IPS DF 6.9 (cell line): Measurements from ENCODE around the gene SLC25A10.

Experiments used
- DNase-seq: peaks from one replicate; pipeline ENCODE4 v3.0.0-alpha.2; 2013; ENCODE audit warnings: low read depth, low spot score
- H3K27ac ChIP-seq: one replicate; pipeline ENCODE4 v1.5.1; 2013; ENCODE audit warnings: low read length, control low read depth
- H3K27me3 ChIP-seq: 2 replicates; pipeline ENCODE4 v1.6.1; 2013; ENCODE audit warnings: mild to moderate bottlenecking, low read length; ENCODE audit not compliant: control insufficient read depth, insufficient read depth
- H3K36me3 ChIP-seq: 2 replicates; pipeline ENCODE4 v1.6.1; 2013; ENCODE audit warnings: low read length; ENCODE audit not compliant: control insufficient read depth, insufficient read depth
- H3K4me1 ChIP-seq: 2 replicates; pipeline ENCODE4 v1.6.1; 2013; ENCODE audit warnings: low read length; ENCODE audit not compliant: control insufficient read depth, insufficient read depth
- H3K4me3 ChIP-seq: 2 replicates; pipeline ENCODE4 v1.5.1; 2013; ENCODE audit warnings: mild to moderate bottlenecking, low read length
- H3K9me3 ChIP-seq: 2 replicates; pipeline ENCODE4 v1.6.1; 2013; ENCODE audit warnings: low read length, inconsistent platforms; ENCODE audit not compliant: control insufficient read depth, insufficient read depth
- WGBS: extraction: QIAGEN DNeasy Blood & Tissue Kit; methylation state at CpG from one replicate; pipeline ENCODE4 v1.1.7; 2013; ENCODE audit warnings: mixed read lengths, missing lambda C conversion rate; ENCODE audit not compliant: insufficient read length, insufficient coverage; 5-methylcytosine and 5-hydroxymethylcytosine counted together

The SLC25A10 gene

GRCh38 chr17:81706757-81707624, 5.1 kb upstream of the SLC25A10 start:
- no CpG with 5 or more reads among the region's 54 CpGs for WGBS
- H3K27ac ChIP-seq, result no peak overlapping the region
- peaks cover 9% of the 10 kb centered on the region for H3K4me1 ChIP-seq
- H3K4me3 ChIP-seq, result no peak overlapping the region
- no peaks in the 10 kb centered on the region for H3K27me3 ChIP-seq
- H3K9me3 ChIP-seq, result no peaks in the 10 kb centered on the region
- peaks cover 32% of the 10 kb centered on the region for H3K36me3 ChIP-seq
- DNase-seq, result no peak

- H3K36me3 ChIP-seq, result peaks cover 32% of the 10 kb centered on the region
- H3K4me3 ChIP-seq, result no peak overlapping the region
- no peak for DNase-seq
- no peak overlapping the region for H3K27ac ChIP-seq
- no peaks in the 10 kb centered on the region for H3K27me3 ChIP-seq
- no peaks in the 10 kb centered on the region for H3K9me3 ChIP-seq
- peaks cover 6% of the 10 kb centered on the region for H3K4me1 ChIP-seq
- no CpG with 5 or more reads among the region's 25 CpGs for WGBS
These were observed 4.1 kb upstream of the SLC25A10 start for GRCh38 chr17:81707725-81708646.

- H3K36me3 ChIP-seq, result peaks cover 32% of the 10 kb centered on the region
- no CpG with 5 or more reads among the region's 17 CpGs for WGBS
These were observed 3.3 kb upstream of the SLC25A10 start for GRCh38 chr17:81708739-81709185.

GRCh38 chr17:81710514-81711308, 1.4 kb upstream of the SLC25A10 start:
- peak overlapping the region; percentile 25; the same call in 1 of the 2 replicates for H3K4me3 ChIP-seq
- no CpG with 5 or more reads among the region's 29 CpGs for WGBS
- peaks cover 32% of the 10 kb centered on the region for H3K36me3 ChIP-seq

More at GRCh38 chr17:81708739-81709185, 3.3 kb upstream of the SLC25A10 start:
- no peak overlapping the region for H3K27ac ChIP-seq
- H3K27me3 ChIP-seq, result no peaks in the 10 kb centered on the region
- no peaks in the 10 kb centered on the region for H3K9me3 ChIP-seq
- no peak overlapping the region for H3K4me3 ChIP-seq
- peaks cover 11% of the 10 kb centered on the region for H3K4me1 ChIP-seq
- DNase-seq, result no peak

GRCh38 chr17:81712468-81713003, 452 bp downstream of the SLC25A10 start:
- H3K27ac ChIP-seq, result no peak overlapping the region
- DNase-seq, result no peak
- no peaks in the 10 kb centered on the region for H3K9me3 ChIP-seq
- WGBS, result no CpG with 5 or more reads among the region's 41 CpGs
- no peaks in the 10 kb centered on the region for H3K27me3 ChIP-seq
- H3K36me3 ChIP-seq, result peaks cover 28% of the 10 kb centered on the region
- H3K4me3 ChIP-seq, result peak overlapping the region; percentile 89
- peaks cover 9% of the 10 kb centered on the region; the same call in 1 of the 2 replicates for H3K4me1 ChIP-seq

More at GRCh38 chr17:81710514-81711308, 1.4 kb upstream of the SLC25A10 start:
- Histone ChIP-seq H3K4me1 (peaks cover 9% of the 10 kb centered on the region; the same call in 1 of the 2 replicates), H3K9me3 (no peaks in the 10 kb centered on the region), H3K27me3 (no peaks in the 10 kb centered on the region), H3K27ac (no peak overlapping the region)
- DNase-seq, result no peak

- peaks cover 26% of the 10 kb centered on the region for H3K36me3 ChIP-seq
- DNase-seq, result no peak
- WGBS, result no CpG with 5 or more reads among the region's 18 CpGs
- no peaks in the 10 kb centered on the region for H3K27me3 ChIP-seq
- H3K4me3 ChIP-seq, result peak overlapping the region; percentile 89; the same call in 1 of the 2 replicates
- H3K4me1 ChIP-seq, result peaks cover 9% of the 10 kb centered on the region; the same call in 1 of the 2 replicates
- H3K9me3 ChIP-seq, result no peaks in the 10 kb centered on the region
- no peak overlapping the region for H3K27ac ChIP-seq
These were observed 996 bp downstream of the SLC25A10 start for GRCh38 chr17:81713004-81713555.

GRCh38 chr17:81713556-81714411, 1.7 kb downstream of the SLC25A10 start:
- Histone ChIP-seq H3K4me1 (peaks cover 7% of the 10 kb centered on the region; the same call in 1 of the 2 replicates), H3K27me3 (no peaks in the 10 kb centered on the region), H3K27ac (no peak overlapping the region), H3K4me3 (no peak overlapping the region), H3K9me3 (no peaks in the 10 kb centered on the region), H3K36me3 (peaks cover 23% of the 10 kb centered on the region)
- no CpG with 5 or more reads among the region's 36 CpGs for WGBS
- DNase-seq, result no peak

GRCh38 chr17:81714412-81715106, 2.5 kb downstream of the SLC25A10 start:
- peaks cover 23% of the 10 kb centered on the region for H3K36me3 ChIP-seq
- H3K4me1 ChIP-seq, result peaks cover 7% of the 10 kb centered on the region; the same call in 1 of the 2 replicates
- H3K27ac ChIP-seq, result no peak overlapping the region
- H3K4me3 ChIP-seq, result no peak overlapping the region
- H3K27me3 ChIP-seq, result no peaks in the 10 kb centered on the region
- no peaks in the 10 kb centered on the region for H3K9me3 ChIP-seq
- DNase-seq, result no peak
- WGBS, result no CpG with 5 or more reads among the region's 39 CpGs
